Glutamatergic neuron (in vitro differentiated cells): ENCODE results near the gene CC2D1B. TPM values are rescaled to one million over a fixed set of nuclear protein-coding genes. Genes with fewer than 3 reads are reported as not detected.
"Not testable (repeated sequence)": the region's sequence is repeated elsewhere in the genome, so short reads cannot be mapped to it uniquely, and the experiment has no call there.

Experiments used
- DNase-seq: peaks from one replicate; pipeline ENCODE4 v3.0.0; 2022
- H3K27ac Mint-ChIP-seq: one replicate; pipeline ENCODE4 v1.8.0; 2020; ENCODE audit warnings: mild to moderate bottlenecking, mixed read lengths, inconsistent platforms; ENCODE audit not compliant: unreplicated experiment
- H3K27me3 Mint-ChIP-seq: one replicate; pipeline ENCODE4 v1.8.0; 2020; ENCODE audit warnings: mild to moderate bottlenecking, moderate library complexity, mixed read lengths, inconsistent platforms; ENCODE audit not compliant: unreplicated experiment
- H3K36me3 Mint-ChIP-seq: one replicate; pipeline ENCODE4 v1.8.0; 2020; ENCODE audit warnings: mild to moderate bottlenecking, mixed read lengths, inconsistent platforms; ENCODE audit not compliant: unreplicated experiment
- H3K4me1 Mint-ChIP-seq: one replicate; pipeline ENCODE4 v1.8.0; 2020; ENCODE audit warnings: mild to moderate bottlenecking, low read depth, mixed read lengths, inconsistent platforms; ENCODE audit not compliant: unreplicated experiment
- H3K4me3 Mint-ChIP-seq: one replicate; pipeline ENCODE4 v1.8.0; 2020; ENCODE audit warnings: mild to moderate bottlenecking, mixed read lengths, inconsistent platforms; ENCODE audit not compliant: unreplicated experiment
- H3K9me3 Mint-ChIP-seq: one replicate; pipeline ENCODE4 v1.8.0; 2020; ENCODE audit warnings: mild to moderate bottlenecking, moderate library complexity, mixed read lengths, inconsistent platforms; ENCODE audit not compliant: unreplicated experiment
- CTCF ChIP-seq: fragments of 200-600 bp; sonication (generic); IDR thresholded peaks from one replicate; pipeline ENCODE4 v1.5.0; 2021; ENCODE audit not compliant: partially characterized antibody, unreplicated experiment
- total RNA-seq: library from RNA; stranded (reverse); fragmentation: NEBNext Ultra II Directional; extraction: Animal tissue kit (Norgen Biotek cat#: 25700); gene quantifications from one replicate; pipeline ENCODE4 v1.2.1, GENCODE V29; 2021; ENCODE audit not compliant: unreplicated experiment

CC2D1B gene
- total RNA-seq, 1 donor from 2014 or later = 54.9 TPM

- TF ChIP-seq CTCF = no peak
- Mint-ChIP-seq H3K27ac (no peak overlapping the region), H3K4me1 (no peaks in the 10 kb centered on the region), H3K36me3 (no peaks in the 10 kb centered on the region), H3K27me3 (no peaks in the 10 kb centered on the region), H3K4me3 (no peak overlapping the region), H3K9me3 (no peaks in the 10 kb centered on the region)
- no peak for DNase-seq
These were observed 27.2 kb upstream of the CC2D1B start for GRCh38 chr1:52393174-52393573.

DNA sequence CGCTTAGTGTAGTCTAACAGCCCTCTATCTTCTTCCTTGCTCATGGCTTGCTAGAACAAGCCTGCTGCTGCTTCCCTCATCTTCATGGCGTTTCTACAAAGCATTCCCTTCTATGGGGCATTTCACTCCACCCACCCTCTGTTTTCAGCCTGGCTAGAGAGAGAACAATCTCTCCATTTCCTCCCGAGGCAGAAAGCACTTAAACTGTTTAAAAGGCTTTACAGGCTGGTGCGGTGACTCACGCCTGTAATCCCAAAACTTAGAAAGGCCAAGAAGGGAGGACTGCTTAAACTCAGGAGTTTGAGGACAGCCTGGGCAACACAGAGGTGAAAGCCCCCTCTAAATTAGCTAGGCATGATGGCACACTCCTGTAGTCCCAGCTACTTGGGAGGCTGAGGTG is 20.5 kb upstream of the CC2D1B start:
- Mint-ChIP-seq H3K9me3 (no peaks in the 10 kb centered on the region), H3K27ac (no peak overlapping the region), H3K4me3 (no peak overlapping the region), H3K27me3 (no peaks in the 10 kb centered on the region), H3K36me3 (no peaks in the 10 kb centered on the region), H3K4me1 (no peaks in the 10 kb centered on the region)
- DNase-seq = no peak
- no peak for TF ChIP-seq CTCF

DNA sequence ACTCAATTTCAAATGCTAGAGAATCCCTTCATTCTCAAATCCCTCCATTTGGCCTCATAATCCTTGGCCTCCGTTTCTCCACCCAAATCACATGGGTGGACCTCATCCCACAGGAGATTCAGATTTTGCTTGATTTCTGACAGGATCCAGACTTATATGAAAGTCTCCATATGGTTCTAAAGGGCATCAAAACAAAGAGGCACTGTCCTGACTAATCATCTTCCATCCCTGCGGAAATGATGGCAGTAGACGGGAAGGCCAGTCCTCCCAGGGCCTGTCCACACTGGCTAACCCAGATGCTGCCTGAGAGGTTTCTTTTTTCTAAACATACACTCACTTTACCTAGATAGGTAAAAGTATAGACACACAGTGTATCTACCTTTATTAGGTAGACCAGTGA is 19.4 kb upstream of the CC2D1B start:
- no peak for TF ChIP-seq CTCF
- H3K36me3 Mint-ChIP-seq = no peaks in the 10 kb centered on the region

DNA sequence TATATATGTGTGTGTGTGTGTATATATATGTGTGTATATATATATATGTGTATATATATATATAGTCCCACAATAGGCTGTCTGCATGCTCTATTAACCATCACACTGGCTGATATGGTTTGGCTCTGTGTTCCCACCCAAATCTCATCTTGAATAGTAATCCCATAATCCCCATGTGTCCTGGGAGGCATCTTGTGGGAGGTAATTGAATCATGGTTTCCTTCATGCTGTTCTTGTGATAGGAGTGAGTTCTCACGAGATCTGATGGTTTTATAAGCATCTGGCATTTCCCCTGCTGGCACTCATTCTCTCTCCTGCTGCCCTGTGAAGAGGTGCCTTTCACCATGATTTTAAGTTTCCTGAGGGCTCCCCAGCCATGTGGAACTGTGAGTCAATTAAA is 3.8 kb upstream of the CC2D1B start:
- not testable (repeated sequence) for H3K4me1 Mint-ChIP-seq, H3K27me3 Mint-ChIP-seq, DNase-seq, H3K36me3 Mint-ChIP-seq, H3K27ac Mint-ChIP-seq
- Mint-ChIP-seq H3K9me3 (peaks cover 13% of the 10 kb centered on the region), H3K4me3 (peak overlapping the region; percentile 53)

More for the DNA sequence above, 19.4 kb upstream of the CC2D1B start:
- Mint-ChIP-seq H3K9me3 (no peaks in the 10 kb centered on the region), H3K4me1 (no peaks in the 10 kb centered on the region), H3K4me3 (no peak overlapping the region), H3K27ac (no peak overlapping the region), H3K27me3 (no peaks in the 10 kb centered on the region)
- no peak for DNase-seq

DNA sequence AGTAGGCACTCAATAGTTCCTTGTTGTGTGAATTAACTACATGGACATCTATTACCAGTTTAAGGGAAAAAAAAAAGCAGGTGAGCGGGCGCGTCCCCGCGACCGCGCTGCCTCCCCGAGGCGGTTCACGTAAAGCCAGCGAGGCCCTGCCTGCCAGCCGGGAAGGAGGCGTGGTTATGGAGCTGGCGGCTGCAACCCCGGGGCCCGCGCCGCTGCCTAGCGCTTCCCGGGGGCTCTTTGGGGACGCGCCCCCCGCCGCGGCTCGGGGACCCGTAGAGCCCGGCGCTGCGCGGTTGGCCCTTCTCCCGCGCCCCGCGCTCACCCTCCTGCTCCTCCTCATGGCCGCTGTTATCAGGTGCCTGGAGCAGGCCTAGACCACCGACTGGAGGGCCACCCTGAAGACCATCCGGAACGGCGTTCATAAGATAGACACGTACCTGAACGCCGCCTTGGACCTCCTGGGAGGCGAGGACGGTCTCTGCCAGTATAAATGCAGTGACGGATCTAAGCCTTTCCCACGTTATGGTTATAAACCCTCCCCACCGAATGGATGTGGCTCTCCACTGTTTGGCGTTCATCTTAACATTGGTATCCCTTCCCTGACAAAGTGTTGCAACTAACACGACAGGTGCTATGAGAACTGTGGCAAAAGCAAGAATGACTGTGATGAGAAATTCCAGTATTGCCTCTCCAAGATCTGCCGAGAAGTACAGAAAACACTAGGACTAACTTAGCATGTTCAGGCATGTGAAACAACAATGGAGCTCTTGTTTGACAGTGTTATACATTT is 2.6 kb upstream of the CC2D1B start:
- Mint-ChIP-seq H3K4me1 (peaks cover 7% of the 10 kb centered on the region), H3K9me3 (peaks cover 14% of the 10 kb centered on the region), H3K4me3 (peak overlapping the region; percentile 84), H3K27me3 (peaks cover 8% of the 10 kb centered on the region), H3K27ac (peak overlapping the region; percentile 26), H3K36me3 (no peaks in the 10 kb centered on the region)
- peak; percentile 74 for DNase-seq
- no peak for TF ChIP-seq CTCF
